GM19240 (cell line): ENCODE results near the gene ARRDC4.

Source experiments
- DNase-seq: peaks from one replicate; pipeline ENCODE4 v3.0.0; 2011; ENCODE audit warnings: low spot score; ENCODE audit not compliant: insufficient read length

The ARRDC4 gene

DNA sequence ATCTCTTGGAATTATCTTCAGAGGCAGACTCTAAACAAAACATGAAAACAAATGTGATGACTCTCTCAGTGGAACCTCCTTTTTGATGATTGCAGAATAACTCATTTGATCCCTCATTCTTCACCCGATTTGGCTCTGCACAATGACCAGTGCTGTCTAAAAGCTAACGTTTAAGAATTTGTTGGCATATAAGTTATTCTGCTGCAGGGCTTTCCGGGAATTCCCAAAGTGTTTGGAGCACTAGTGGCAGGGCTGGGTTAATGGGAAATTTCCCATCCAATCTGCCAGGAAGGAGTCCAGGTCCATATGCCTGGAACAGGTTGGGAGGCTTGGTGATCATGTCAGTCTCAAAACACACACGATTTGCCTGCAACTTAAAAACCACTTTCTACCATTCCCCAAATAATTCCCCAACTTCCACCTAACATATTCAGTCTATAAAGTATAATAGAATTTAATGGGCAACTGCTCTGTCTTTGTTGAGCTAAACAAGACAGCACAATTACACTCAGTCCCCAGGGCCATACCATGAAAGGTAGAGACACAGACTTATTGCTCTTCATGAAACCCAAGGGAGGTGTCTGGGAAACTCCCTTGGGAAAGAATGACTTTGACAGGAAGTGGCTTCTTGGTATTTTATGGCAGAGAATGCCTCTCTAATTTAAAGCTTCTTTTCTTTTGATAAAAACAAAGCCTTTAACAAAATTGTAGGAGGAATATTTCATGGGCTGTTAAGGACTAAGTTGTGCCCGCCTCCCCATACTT lies 38.0 kb downstream of the ARRDC4 start:
- DNase-seq: no peak

DNA sequence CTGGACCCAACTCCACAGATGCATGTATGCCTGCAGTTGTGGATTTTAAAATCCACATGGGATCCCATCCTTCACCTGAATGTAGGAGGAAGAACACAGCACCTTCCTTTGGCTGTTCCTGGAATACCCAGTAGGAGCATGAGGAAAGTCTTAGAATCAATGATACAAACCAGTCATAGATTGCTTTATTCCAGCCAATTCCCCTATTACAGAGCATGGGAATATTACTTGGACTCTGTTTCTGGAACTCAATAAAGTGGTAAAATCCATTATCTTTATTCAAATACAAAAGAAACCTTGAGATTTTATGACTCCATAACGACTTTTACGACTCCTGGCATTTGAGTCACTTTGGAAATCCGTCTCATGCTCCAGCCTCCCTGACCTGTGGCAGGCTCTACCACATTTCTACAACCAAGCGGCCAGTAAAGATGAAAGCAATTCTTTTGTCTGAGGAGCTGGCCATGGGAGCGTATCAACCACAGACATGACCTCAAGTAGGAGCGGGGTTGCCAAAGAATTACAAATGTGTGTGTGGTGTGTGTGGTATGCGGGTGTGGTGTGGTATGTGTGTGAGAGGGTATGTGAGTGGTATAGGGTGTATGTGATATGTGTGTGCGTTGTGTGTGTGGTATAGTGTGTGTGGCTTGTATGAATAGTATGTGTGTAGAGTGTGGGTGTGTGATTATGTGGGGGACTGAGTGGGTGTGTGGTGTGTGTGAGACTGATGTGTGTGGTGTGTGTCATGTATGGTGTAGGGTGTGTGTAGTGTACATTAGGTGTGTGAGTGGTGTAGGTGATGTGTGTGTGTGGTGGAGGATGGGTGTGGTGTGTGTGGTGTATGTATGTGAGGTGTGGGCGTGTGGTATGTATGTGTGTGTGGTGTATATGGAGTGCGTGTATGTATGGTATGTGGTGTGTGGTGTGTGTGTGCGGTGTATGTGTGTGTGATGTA lies 40.0 kb downstream of the ARRDC4 start:
- no peak for DNase-seq

DNA sequence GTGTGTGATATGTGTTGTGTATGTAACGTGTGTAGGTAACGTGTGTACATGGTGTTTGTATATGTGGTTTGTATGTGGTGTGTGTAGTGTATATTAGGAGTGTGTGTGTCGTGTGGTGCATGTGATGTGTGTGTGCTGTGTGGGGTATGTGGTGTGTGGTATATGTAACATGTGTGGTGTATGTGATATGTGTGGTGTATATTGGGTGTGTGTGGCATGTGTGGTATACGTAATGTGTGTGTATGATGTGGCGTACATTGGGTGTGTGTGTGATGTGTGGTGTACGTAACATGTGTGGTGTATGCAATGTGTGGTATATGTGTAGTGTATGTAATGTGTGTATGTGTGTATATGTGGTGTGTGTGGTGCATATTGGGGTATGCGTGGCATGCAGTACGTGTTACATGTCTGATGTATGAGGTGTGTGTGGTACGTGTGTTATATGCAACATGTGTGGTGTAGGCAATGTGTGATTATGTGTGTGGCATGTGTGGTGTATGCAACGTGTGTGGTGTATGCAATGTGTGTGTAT lies 41.2 kb downstream of the ARRDC4 start:
- DNase-seq: no peak

DNA sequence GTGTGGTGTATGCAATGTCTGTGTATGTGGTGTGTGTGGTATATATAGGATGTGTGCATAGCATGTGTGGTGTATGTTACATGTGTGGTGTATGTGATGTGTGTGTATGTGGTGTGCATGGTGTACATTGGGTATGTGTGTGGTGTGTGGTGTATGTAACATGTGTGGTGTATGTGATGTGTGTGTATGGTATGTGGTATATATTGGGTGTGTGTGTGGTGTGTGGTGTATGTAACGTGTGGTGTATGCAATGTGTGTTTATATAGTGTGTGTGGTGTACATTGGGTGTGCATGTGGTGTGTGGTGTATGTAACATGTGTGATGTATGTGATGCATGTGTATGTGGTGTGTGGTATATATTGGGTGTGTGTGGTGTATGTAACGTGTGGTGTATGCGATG lies 41.9 kb downstream of the ARRDC4 start:
- no peak for DNase-seq

DNA sequence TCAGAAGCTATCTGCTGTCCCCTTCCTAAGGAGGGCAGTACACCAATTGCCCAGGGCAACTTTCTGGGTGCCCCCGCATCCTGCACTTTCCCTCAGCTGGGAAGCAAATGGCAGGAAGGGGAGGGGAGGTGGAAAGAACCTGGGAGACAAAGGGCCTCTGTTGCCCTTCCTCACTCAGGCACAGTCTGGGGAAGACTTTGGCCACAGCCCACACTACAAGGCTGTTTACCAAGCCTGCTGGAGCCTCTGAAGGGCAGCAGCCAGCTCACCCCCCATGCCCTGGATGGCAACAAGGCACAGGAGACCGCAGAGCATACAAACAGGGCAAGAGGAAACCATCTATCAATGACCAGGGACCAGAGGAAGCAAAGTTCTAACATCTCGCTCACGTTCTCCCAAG lies 42.4 kb downstream of the ARRDC4 start:
- no peak for DNase-seq

DNA sequence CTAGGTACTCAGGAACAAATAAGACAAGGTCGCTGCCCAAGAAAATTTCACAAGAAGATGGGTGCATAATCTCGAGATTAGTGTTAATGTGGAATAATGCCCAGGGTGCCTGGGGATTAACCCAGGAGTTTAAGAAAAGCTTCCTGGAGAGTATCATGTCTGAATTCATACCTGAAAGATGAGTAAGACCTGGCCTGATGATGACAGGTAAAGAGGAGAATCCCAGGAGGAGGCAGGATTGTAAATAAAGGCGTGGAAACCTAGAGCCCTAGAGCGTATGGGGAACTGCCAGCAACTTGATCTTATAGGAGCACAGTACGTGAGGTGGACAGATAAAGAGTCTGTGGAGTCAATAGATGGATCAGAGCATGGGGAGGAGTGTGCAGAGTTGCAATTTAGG lies 43.0 kb downstream of the ARRDC4 start:
- no peak for DNase-seq

DNA sequence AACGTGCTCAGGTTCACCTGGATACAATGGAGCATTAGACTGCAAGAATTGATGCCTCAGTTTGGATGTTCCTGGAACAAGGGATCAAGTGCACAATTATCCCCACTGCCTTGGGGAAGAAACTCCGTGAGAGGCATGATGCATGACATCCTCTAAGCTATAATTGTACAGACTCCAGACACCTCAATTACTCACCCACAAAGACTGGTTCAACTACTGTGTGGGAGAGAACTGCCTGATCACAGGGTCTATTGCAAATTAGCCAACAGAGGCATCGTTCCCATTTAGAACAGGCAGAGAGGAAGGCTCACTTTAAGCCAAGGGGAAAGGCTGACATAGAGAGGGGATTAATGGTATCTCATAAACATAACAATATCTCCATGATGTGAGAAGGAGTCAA lies 43.5 kb downstream of the ARRDC4 start:
- no peak for DNase-seq

DNA sequence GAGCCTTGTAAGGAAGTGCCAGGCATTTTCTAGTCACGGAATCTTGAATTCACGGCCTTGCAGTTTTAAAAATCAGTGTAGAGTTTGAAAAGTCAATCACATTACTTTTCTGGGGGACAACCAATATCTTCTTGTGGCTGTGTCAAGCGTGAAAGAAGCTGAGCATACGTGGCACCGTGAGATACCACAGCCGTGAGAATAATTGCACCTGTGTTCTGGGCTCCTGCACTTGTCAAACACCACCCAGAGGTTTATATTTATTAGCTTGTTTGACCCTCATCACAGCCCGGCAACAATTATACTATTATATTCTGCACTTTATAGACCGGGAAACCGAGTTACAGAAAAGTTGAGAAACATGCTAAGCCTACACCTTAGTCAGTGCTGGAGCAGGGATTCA lies 45.2 kb downstream of the ARRDC4 start:
- no peak for DNase-seq

DNA sequence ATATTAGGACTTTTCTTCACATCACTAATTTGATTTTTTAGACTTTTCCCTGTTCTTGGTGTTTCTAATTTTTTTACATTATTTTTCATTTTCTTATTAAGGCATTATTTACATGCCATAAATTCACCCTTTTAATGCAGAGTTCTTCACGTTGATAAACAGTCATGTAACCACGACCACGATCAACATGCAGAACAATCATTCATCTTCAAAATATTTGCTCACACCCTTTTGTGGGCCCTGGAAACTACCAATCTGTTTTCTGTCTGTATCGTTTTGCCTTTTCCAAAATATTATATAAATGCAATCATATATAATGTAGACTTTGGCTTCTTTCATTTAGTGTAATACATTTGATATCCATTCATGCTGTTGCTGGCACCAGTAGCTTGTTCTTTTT lies 48.7 kb downstream of the ARRDC4 start:
- no peak for DNase-seq

DNA sequence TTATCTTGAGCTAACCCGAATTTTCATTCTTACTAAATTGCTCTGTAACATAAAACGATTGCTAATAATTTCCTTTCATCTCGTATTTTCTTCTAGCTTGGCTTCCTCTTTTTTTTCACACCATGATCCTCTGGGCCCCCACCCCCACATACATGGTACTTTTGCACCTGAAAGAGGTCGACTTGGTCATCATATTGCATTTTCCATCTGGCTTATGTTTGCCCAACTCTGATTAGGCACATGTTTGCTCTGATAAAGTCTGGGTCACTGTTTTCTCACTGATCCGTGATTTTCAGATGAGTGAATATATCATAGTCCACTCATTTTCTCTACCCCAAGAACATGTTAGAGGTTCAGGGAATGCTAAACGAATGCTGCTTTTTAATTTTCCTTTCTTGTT lies 49.5 kb downstream of the ARRDC4 start:
- no peak for DNase-seq

DNA sequence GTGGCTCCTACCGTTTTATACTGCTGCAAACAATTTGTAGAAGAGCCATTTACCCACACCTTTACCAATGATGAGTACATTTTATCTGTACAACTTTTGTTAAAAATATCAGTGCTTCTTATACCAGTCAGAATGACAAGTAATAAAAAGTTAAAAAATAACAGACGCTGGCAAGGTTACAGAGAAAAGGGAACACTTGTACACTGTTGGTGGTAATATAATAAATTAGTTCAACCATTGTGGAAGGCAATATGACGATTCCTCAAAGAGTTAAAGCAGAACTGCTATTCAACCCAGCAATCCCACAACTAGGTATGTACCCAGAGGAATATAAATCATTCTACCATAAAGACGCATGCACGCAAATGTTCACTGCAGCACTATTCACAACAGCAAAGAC lies 51.9 kb downstream of the ARRDC4 start:
- DNase-seq: no peak

DNA sequence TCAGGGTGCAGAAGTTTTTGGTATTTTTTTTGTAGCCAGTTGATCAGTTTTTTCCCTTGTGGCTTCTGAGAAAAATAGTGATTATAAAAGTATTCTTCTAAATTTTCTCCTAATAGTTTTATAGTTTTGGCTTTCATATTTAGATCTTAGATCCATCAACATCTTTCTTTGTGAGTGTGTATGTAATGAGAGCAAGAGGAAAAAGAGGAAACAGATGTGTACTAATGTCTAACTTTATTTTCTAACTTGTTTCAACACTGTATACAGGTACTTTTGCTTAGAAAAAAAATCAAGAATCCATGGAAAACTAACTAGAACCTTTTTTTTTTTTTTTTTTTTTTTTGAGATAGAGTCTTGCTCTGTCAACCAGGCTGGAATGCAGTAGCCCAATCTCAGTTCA lies 53.1 kb downstream of the ARRDC4 start:
- no peak for DNase-seq

DNA sequence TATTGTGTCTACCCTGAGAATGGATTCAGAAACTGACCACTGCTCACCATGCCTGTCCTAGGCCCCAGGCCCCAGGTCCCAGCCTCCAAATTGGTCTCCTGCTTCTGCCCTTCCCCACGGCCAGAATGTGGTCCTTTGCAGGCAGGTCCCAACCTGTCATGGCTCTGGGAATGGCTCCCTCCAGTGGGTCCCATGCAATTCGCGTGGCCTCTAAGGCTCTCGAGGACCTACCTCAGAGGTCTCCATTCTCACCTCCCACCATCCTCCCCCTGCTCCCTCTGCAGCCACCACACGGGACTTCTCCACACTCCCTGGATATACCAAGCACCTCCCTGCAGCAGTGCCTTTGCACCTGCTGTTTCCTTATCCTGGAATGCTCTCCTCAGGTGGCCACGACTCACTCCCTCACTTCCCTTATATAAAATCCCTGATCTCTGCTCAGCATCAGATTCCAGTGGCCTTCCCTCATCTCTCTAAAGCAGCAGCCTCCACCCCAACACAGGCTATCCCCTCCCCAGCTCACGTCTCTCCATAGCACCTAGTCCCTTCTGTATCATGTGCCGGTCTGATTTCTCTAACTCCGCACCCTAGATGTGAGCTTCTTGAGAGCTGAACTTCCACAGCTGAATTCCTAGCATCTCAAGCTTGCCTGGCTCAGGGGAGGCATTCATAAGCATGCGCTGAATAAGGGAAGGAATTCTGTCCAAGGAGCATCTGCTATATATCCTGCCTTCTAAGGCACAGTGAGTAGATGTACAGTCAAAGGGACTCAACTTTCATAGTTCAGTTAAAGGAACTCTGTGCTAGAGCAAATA lies 56.9 kb downstream of the ARRDC4 start:
- DNase-seq: no peak

DNA sequence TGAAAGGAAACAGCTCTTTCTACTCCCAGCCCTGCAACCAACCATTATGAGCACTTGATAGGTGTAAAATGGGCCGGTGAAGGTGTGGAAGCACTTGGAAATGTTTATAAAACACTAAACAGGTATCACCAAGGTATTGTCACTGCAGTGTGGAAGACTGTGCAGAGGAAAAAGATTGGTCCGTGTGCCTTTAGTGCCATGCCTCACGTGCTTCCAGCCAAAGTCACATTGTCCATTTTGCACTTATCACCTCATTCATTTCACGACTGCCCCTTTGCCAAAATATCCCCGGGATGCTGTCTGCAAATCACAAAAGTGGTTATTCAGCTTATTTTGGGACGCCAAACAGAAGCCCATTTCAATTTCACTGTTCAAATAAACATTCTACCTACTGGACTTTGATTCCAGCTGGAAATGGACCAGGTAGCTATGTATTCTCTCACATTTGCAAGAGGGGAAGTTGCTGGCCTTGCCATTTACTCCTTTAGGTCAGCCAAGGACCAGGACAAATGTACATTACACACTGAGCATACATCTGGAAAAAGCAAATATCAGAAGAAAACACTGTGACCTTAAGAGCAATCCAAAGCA lies 58.4 kb downstream of the ARRDC4 start:
- DNase-seq: no peak
